ENCODE measurements around the gene RAB25. TPM values are rescaled to one million over a fixed set of nuclear protein-coding genes. Genes with fewer than 3 reads are reported as not detected.

Gene RAB25
- total and polyA plus RNA-seq, 4 donors, result 0.67 to 2.0 (median 0.92) TPM

DNA sequence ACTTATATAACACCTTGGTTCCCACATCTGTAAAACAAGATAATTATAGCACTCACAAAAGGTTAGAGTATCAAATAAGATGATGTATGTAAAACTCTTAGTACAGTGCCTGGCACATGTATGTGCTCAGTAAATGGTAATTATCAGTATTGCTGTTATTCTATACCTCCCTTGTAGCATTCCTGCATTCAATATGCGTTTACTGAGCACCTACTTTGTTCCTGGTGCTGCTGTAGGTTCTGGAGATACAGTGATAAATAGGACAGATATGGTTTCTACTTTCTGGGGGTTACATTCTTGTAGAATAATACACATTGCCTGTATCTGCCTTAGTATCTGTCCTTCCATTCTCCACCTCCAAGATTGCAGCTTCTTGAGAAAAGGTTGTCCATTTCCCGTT is 39.0 kb upstream of the RAB25 start:
- Histone ChIP-seq H3K27ac (ENCODE audit: low read depth in 1 of 2, low read length in 2 of 2) (no peak overlapping the region), H3K9ac (ENCODE audit: low read depth in 1 of 2, low read length in 2 of 2) (no peak overlapping the region), H3K27me3 (ENCODE audit: control insufficient read depth in 4 of 4, insufficient read depth in 4 of 4, low read length in 3 of 4) (no peaks in the 10 kb centered on the region), H3K4me3 (ENCODE audit: low read depth in 1 of 3, low read length in 3 of 3) (no peak overlapping the region), H3K4me1 (ENCODE audit: control insufficient read depth in 4 of 4, insufficient read depth in 4 of 4, low read length in 3 of 4) (peaks cover 0 to 20% (median 7%) of the 10 kb centered on the region in 4 donors), H3K36me3 (ENCODE audit: control insufficient read depth in 4 of 4, insufficient read depth in 3 of 4, low read depth in 1 of 4, low read length in 3 of 4) (peaks cover 6 to 10% (median 9%) of the 10 kb centered on the region in 4 donors), H3K9me3 (ENCODE audit: control insufficient read depth in 4 of 4, low read length in 3 of 4) (no peaks in the 10 kb centered on the region)
- 76% methylated on average over 2 of the region's 2 CpGs for WGBS
- TF ChIP-seq, protein P1, sequence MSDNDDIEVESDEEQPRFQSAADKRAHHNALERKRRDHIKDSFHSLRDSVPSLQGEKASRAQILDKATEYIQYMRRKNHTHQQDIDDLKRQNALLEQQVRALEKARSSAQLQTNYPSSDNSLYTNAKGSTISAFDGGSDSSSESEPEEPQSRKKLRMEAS (IDR thresholded peaks at IDR 0.05), result no peak
- TF ChIP-seq FOXA1 (IDR thresholded peaks at IDR 0.05) (no peak), FOXA2 (IDR thresholded peaks at IDR 0.05) (no peak), GABPA (IDR thresholded peaks at IDR 0.05 in 1 of 2, conservative IDR thresholded peaks at IDR 0.05 in 1 of 2) (no peak), RXRA (IDR thresholded peaks at IDR 0.05) (no peak), TAF1 (conservative IDR thresholded peaks at IDR 0.05) (no peak), RAD21 (IDR thresholded peaks at IDR 0.05) (no peak), HNF4G (IDR thresholded peaks at IDR 0.05) (no peak), SP1 (IDR thresholded peaks at IDR 0.05) (no peak), EGR1 (IDR thresholded peaks at IDR 0.05; ENCODE audit: low read depth in 2 of 2) (no peak), HNF4A (conservative IDR thresholded peaks at IDR 0.05) (no peak), NR2F2 (IDR thresholded peaks at IDR 0.05) (no peak)
- TF ChIP-seq, protein P2, sequence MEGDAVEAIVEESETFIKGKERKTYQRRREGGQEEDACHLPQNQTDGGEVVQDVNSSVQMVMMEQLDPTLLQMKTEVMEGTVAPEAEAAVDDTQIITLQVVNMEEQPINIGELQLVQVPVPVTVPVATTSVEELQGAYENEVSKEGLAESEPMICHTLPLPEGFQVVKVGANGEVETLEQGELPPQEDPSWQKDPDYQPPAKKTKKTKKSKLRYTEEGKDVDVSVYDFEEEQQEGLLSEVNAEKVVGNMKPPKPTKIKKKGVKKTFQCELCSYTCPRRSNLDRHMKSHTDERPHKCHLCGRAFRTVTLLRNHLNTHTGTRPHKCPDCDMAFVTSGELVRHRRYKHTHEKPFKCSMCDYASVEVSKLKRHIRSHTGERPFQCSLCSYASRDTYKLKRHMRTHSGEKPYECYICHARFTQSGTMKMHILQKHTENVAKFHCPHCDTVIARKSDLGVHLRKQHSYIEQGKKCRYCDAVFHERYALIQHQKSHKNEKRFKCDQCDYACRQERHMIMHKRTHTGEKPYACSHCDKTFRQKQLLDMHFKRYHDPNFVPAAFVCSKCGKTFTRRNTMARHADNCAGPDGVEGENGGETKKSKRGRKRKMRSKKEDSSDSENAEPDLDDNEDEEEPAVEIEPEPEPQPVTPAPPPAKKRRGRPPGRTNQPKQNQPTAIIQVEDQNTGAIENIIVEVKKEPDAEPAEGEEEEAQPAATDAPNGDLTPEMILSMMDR (IDR thresholded peaks at IDR 0.05; ENCODE audit: low read depth, low read length, missing input control), result no peak
- TF ChIP-seq, protein P3, sequence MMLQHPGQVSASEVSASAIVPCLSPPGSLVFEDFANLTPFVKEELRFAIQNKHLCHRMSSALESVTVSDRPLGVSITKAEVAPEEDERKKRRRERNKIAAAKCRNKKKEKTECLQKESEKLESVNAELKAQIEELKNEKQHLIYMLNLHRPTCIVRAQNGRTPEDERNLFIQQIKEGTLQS (IDR thresholded peaks at IDR 0.05), result no peak
- no peak for DNase-seq (ENCODE audit: low spot score)

DNA sequence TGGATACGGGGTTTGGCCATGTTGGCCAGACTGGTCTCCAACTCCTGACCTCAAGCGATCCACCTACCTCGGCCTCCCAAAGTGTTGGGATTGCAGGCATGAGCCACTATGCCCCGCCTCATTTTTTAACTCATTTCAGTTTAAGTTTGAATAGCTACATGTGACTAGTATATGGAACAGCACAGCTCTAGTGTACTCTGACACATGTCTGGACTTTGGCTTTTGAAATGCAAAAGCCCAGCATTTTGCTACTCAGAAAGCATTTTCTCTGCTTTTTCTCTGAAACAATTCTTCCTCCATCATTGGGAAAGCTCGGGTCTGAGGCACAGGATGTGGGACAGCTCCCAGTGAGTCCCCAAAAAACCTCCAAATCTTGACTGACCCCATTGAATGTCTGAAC is 36.2 kb upstream of the RAB25 start:
- no peak for DNase-seq (ENCODE audit: low spot score)
- peaks cover 0 to 13% (median 4%) of the 10 kb centered on the region in 4 donors for H3K4me1 ChIP-seq (ENCODE audit: control insufficient read depth in 4 of 4, insufficient read depth in 4 of 4, low read length in 3 of 4)
- 72% methylated on average over 5 of the region's 5 CpGs for WGBS

DNA sequence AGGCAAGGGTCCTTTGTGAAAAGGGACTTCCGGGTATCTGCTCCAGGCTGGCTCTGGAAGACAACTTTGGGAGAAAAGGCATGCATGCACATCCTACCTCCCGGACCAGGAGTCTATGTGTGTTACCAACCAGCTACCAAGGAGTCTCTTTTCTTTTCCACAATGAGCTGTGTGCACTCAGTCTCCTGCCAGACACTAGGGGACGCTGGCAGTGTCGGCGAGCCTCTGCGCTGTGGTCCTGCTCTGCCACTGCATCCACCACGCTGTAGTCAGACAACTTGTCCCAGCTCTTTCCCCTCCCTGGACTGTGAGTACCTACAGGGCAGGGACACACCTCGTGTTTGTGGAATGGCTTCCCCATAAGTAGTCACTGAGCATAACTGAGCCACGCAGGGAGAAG is 35.1 kb upstream of the RAB25 start:
- H3K4me3 ChIP-seq (ENCODE audit: low read depth in 1 of 3, low read length in 3 of 3), result no peak overlapping the region
- H3K4me1 ChIP-seq (ENCODE audit: control insufficient read depth in 4 of 4, insufficient read depth in 4 of 4, low read length in 3 of 4), result peaks cover 0 to 8% (median 1%) of the 10 kb centered on the region in 4 donors
- no peaks in the 10 kb centered on the region for H3K27me3 ChIP-seq (ENCODE audit: control insufficient read depth in 4 of 4, insufficient read depth in 4 of 4, low read length in 3 of 4)
- H3K36me3 ChIP-seq (ENCODE audit: control insufficient read depth in 4 of 4, insufficient read depth in 3 of 4, low read depth in 1 of 4, low read length in 3 of 4), result no peaks in the 10 kb centered on the region
- TF ChIP-seq, protein P2 (IDR thresholded peaks at IDR 0.05; ENCODE audit: low read depth, low read length, missing input control), result peak; percentile 38
- TF ChIP-seq HNF4G (IDR thresholded peaks at IDR 0.05) (no peak), RAD21 (IDR thresholded peaks at IDR 0.05) (peak; percentile 23 to 61), FOXA1 (IDR thresholded peaks at IDR 0.05) (no peak)
- TF ChIP-seq, protein P1 (IDR thresholded peaks at IDR 0.05), result no peak
- no peak overlapping the region for H3K9ac ChIP-seq (ENCODE audit: low read depth in 1 of 2, low read length in 2 of 2)
- no peak overlapping the region for H3K27ac ChIP-seq (ENCODE audit: low read depth in 1 of 2, low read length in 2 of 2)
- WGBS, result 30% methylated on average over 9 of the region's 9 CpGs
- DNase-seq (ENCODE audit: low spot score), result peak; percentile 45
- H3K9me3 ChIP-seq (ENCODE audit: control insufficient read depth in 4 of 4, low read length in 3 of 4), result no peaks in the 10 kb centered on the region

More for the DNA sequence above, 36.2 kb upstream of the RAB25 start:
- no peaks in the 10 kb centered on the region for H3K9me3 ChIP-seq (ENCODE audit: control insufficient read depth in 4 of 4, low read length in 3 of 4)
- no peaks in the 10 kb centered on the region for H3K27me3 ChIP-seq (ENCODE audit: control insufficient read depth in 4 of 4, insufficient read depth in 4 of 4, low read length in 3 of 4)
- H3K9ac ChIP-seq (ENCODE audit: low read depth in 1 of 2, low read length in 2 of 2), result no peak overlapping the region
- H3K4me3 ChIP-seq (ENCODE audit: low read depth in 1 of 3, low read length in 3 of 3), result no peak overlapping the region
- peak; percentile 46 to 54 for TF ChIP-seq HNF4A (conservative IDR thresholded peaks at IDR 0.05)
- no peak for TF ChIP-seq YY1 (IDR thresholded peaks at IDR 0.05)
- H3K27ac ChIP-seq (ENCODE audit: low read depth in 1 of 2, low read length in 2 of 2), result peak overlapping the region in 1 of 2 donors; percentile 32
- H3K36me3 ChIP-seq (ENCODE audit: control insufficient read depth in 4 of 4, insufficient read depth in 3 of 4, low read depth in 1 of 4, low read length in 3 of 4), result no peaks in the 10 kb centered on the region
